ENCODE measurements around the gene PITPNC1. TPM values are rescaled to one million over a fixed set of nuclear protein-coding genes. Genes with fewer than 3 reads are reported as not detected.
"Not testable (repeated sequence)": the region's sequence is repeated elsewhere in the genome, so short reads cannot be mapped to it uniquely, and the experiment has no call there.

PITPNC1 gene
- total RNA-seq, 2 donors from 2014 or later: 10.8 to 20.4 TPM

GRCh38 chr17:67470163-67470562 lies 93.1 kb downstream of the PITPNC1 start:
- intact Hi-C loops (cut with DNase I): loop anchor here (10.0 kb wide), 1 partner anchor 215 kb away; no protein-coding TSS in a partner anchor
- no peak overlapping the region for H3K4me3 ChIP-seq
- no peaks in the 10 kb centered on the region for H3K4me1 ChIP-seq
- H3K27me3 ChIP-seq: no peaks in the 10 kb centered on the region
- no peak for DNase-seq
- no peak overlapping the region for H3K27ac ChIP-seq
- no peaks in the 10 kb centered on the region for H3K36me3 ChIP-seq
- no peaks in the 10 kb centered on the region for H3K9me3 ChIP-seq
- TF ChIP-seq CTCF (IDR thresholded peaks at IDR 0.05): no peak
- H3K9ac ChIP-seq (ENCODE audit: low read depth in 2 of 2, low read length in 2 of 2): no peak overlapping the region

GRCh38 chr17:67471118-67471517 lies 94.0 kb downstream of the PITPNC1 start:
- no peak for DNase-seq
- intact Hi-C loops (cut with DNase I): loop anchor here (10.0 kb wide), 1 partner anchor 214 kb away; no protein-coding TSS in a partner anchor
- Histone ChIP-seq H3K36me3 (no peaks in the 10 kb centered on the region), H3K9ac (ENCODE audit: low read depth in 2 of 2, low read length in 2 of 2) (no peak overlapping the region), H3K27me3 (no peaks in the 10 kb centered on the region), H3K9me3 (no peaks in the 10 kb centered on the region), H3K27ac (no peak overlapping the region), H3K4me3 (no peak overlapping the region), H3K4me1 (no peaks in the 10 kb centered on the region)
- TF ChIP-seq CTCF (IDR thresholded peaks at IDR 0.05): no peak

GRCh38 chr17:67472606-67473005 lies 95.5 kb downstream of the PITPNC1 start:
- not testable (repeated sequence) for DNase-seq; H3K27me3 ChIP-seq; H3K4me1 ChIP-seq; H3K9me3 ChIP-seq; H3K36me3 ChIP-seq; H3K9ac ChIP-seq (ENCODE audit: low read depth in 2 of 2, low read length in 2 of 2); H3K27ac ChIP-seq; H3K4me3 ChIP-seq
- intact Hi-C loops (cut with DNase I): loop anchor here (10.0 kb wide), 1 partner anchor 212 kb away; no protein-coding TSS in a partner anchor

GRCh38 chr17:67474081-67474661 lies 97.1 kb downstream of the PITPNC1 start:
- DNase-seq: no peak
- Histone ChIP-seq H3K9ac (ENCODE audit: low read depth in 2 of 2, low read length in 2 of 2) (no peak overlapping the region), H3K27me3 (no peaks in the 10 kb centered on the region), H3K4me3 (no peak overlapping the region), H3K9me3 (no peaks in the 10 kb centered on the region), H3K27ac (no peak overlapping the region), H3K4me1 (no peaks in the 10 kb centered on the region), H3K36me3 (no peaks in the 10 kb centered on the region)
- intact Hi-C loops (cut with DNase I): loop anchor here (2.0 to 10.0 kb wide), 2 partner anchors 95 to 211 kb away; no protein-coding TSS in a partner anchor
- no peak for TF ChIP-seq CTCF (IDR thresholded peaks at IDR 0.05)

DNA sequence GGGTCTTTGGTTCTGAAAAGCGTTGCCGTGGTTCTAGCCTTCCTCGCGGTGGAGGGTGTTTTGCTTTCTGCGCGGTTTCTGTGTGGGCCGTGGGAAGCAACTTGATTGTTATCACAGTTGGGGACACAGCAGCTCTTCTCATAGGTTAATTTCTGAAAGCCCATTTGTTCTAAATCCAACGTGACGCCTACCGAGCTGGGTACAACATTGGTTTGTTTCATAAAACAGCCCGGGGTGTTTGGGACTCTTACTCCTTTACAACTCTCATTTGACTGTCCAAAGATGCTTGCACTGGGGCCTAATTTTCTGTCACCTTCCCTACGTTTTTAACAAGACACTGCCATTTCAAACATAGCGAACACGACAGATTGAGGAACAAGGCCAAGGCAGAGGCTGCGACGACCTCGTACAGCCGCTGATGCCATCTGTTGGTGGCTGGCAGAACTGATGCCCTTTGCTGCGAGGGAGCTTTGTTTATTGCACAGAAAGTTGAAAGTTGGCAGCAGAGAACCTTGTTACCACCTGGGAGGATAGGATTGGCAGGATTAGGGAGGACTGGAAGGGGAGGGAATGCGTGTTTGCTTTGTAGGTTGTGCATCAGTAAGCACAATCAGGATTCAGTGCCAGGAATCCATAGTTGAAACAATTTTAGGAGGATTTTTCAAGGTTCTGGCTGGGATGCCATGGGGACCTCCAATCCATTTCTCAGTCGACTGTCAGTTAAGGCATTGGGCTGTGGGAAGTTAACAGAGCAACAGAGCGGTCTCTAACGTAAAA lies 98.3 kb downstream of the PITPNC1 start:
- peak; percentile 84 for DNase-seq
- TF ChIP-seq CTCF (IDR thresholded peaks at IDR 0.05): peak; percentile 90
- no peaks in the 10 kb centered on the region for H3K36me3 ChIP-seq
- no peak overlapping the region for H3K27ac ChIP-seq
- no peaks in the 10 kb centered on the region for H3K9me3 ChIP-seq
- H3K4me3 ChIP-seq: no peak overlapping the region
- H3K4me1 ChIP-seq: no peaks in the 10 kb centered on the region
- peak overlapping the region in 1 of 2 donors; percentile 32 for H3K9ac ChIP-seq (ENCODE audit: low read depth in 2 of 2, low read length in 2 of 2)
- intact Hi-C loops (cut with DNase I): loop anchor here (2.0 to 10.0 kb wide), 2 partner anchors 97 to 209 kb away; no protein-coding TSS in a partner anchor
- no peaks in the 10 kb centered on the region for H3K27me3 ChIP-seq

All from colonic mucosa (tissue), 4 donors.